ENCODE data around the gene METTL23.
"Not testable (repeated sequence)": the region's sequence is repeated elsewhere in the genome, so short reads cannot be mapped to it uniquely, and the experiment has no call there.

The METTL23 gene

GRCh38 chr17:76696763-76697701, 29.6 kb upstream of the METTL23 start:
- DNase-seq (ENCODE audit: low read depth): no peak
- no peak overlapping the region for H3K4me3 ChIP-seq (ENCODE audit: low read length)

GRCh38 chr17:76697702-76698465, 28.8 kb upstream of the METTL23 start:
- H3K4me3 ChIP-seq (ENCODE audit: low read length): no peak overlapping the region
- TF ChIP-seq CTCF (conservative IDR thresholded peaks at IDR 0.05; ENCODE audit: low read length): no peak
- no peak for DNase-seq (ENCODE audit: low read depth)

More at GRCh38 chr17:76696763-76697701, 29.6 kb upstream of the METTL23 start:
- TF ChIP-seq CTCF (conservative IDR thresholded peaks at IDR 0.05; ENCODE audit: low read length): no peak

- H3K4me3 ChIP-seq (ENCODE audit: low read length); DNase-seq (ENCODE audit: low read depth): not testable (repeated sequence)
Observed at GRCh38 chr17:76698466-76698977, 28.1 kb upstream of the METTL23 start.

GRCh38 chr17:76700270-76700616, 26.4 kb upstream of the METTL23 start:
- no peak for TF ChIP-seq CTCF (conservative IDR thresholded peaks at IDR 0.05; ENCODE audit: low read length)
- peak overlapping the region; percentile 41 for H3K4me3 ChIP-seq (ENCODE audit: low read length)
- no peak for DNase-seq (ENCODE audit: low read depth)

- no peak for TF ChIP-seq CTCF (conservative IDR thresholded peaks at IDR 0.05; ENCODE audit: low read length)
- peak; percentile 89 for DNase-seq (ENCODE audit: low read depth)
- H3K4me3 ChIP-seq (ENCODE audit: low read length): peak overlapping the region; percentile 53
Observed at GRCh38 chr17:76700617-76701470, 25.8 kb upstream of the METTL23 start.

GRCh38 chr17:76701471-76701967, 25.1 kb upstream of the METTL23 start:
- no peak for TF ChIP-seq CTCF (conservative IDR thresholded peaks at IDR 0.05; ENCODE audit: low read length)
- peak overlapping the region; percentile 53; the same call in 1 of the 2 replicates for H3K4me3 ChIP-seq (ENCODE audit: low read length)
- DNase-seq (ENCODE audit: low read depth): no peak

Data from AG10803 (cell line).